IMR-90 (cell line): ENCODE data around the gene NOD2. TPM values are rescaled to one million over a fixed set of nuclear protein-coding genes. Genes with fewer than 3 reads are reported as not detected.

Experiments used
- ATAC-seq: fragments of 200-7000 bp; cut with Tn5 transposase; 2 replicates; pipeline ENCODE4 v1.9.1; 2020; ENCODE audit warnings: low read depth, mild to moderate bottlenecking, moderate library complexity
- BruUV-seq: library from RNA; stranded (reverse); fragments of 400-500 nt; replicated peaks from 2 replicates; lab custom pipeline; 2021; lab: Mats Ljungman, UMichigan
- CTCF ChIA-PET: fragments of 300-600 bp; formaldehyde crosslinking; extraction: SDS; loops from one replicate; lab custom pipeline; 2021; ENCODE audit warnings: antibody characterized with exemption; lab: Yijun Ruan, JAX
- POLR2A ChIA-PET: fragments of 300-600 bp; sonication (Branson Sonifier 250); formaldehyde crosslinking; loops from one replicate; lab custom pipeline; 2022; ENCODE audit warnings: antibody characterized with exemption; ENCODE audit not compliant: unreplicated experiment; lab: Charles Lee
- DNase-seq: peaks from one replicate; pipeline ENCODE4 v3.0.0; 2013
- H2AFZ ChIP-seq: replicated peaks from 2 replicates; pipeline ENCODE3; 2013; ENCODE audit warnings: low read length, mild to moderate bottlenecking; ENCODE audit not compliant: poor library complexity
- H2AK5ac ChIP-seq: 2 replicates; pipeline ENCODE4 v1.6.1; 2013; ENCODE audit warnings: low read depth, low read length, inconsistent platforms
- H2AK9ac ChIP-seq: replicated peaks from 2 replicates; pipeline ENCODE3; 2013; ENCODE audit warnings: mild to moderate bottlenecking, low read depth, low read length, moderate library complexity; ENCODE audit not compliant: poor library complexity
- H2BK120ac ChIP-seq: 2 replicates; pipeline ENCODE4 v1.6.1; 2013; ENCODE audit warnings: low read depth, low read length, inconsistent platforms
- H2BK15ac ChIP-seq: 3 replicates; pipeline ENCODE4 v1.6.1; 2013; ENCODE audit warnings: low read depth, low read length, inconsistent platforms
- H2BK20ac ChIP-seq: 2 replicates; pipeline ENCODE4 v1.6.1; 2013; ENCODE audit warnings: low read depth, mild to moderate bottlenecking, inconsistent platforms, low read length, moderate library complexity
- H2BK5ac ChIP-seq: 2 replicates; pipeline ENCODE4 v1.6.1; 2013; ENCODE audit warnings: mild to moderate bottlenecking, low read depth, low read length, inconsistent platforms; ENCODE audit not compliant: poor library complexity, severe bottlenecking
- H3K14ac ChIP-seq: replicated peaks from 2 replicates; pipeline ENCODE4 v1.6.1; 2013; ENCODE audit warnings: low read depth, low read length, inconsistent platforms
- H3K18ac ChIP-seq: 2 replicates; pipeline ENCODE4 v1.6.1; 2013; ENCODE audit warnings: low read depth, low read length, control low read depth
- H3K23ac ChIP-seq: 2 replicates; pipeline ENCODE4 v1.6.1; 2013; ENCODE audit warnings: low read depth, low read length, inconsistent platforms
- H3K27ac ChIP-seq: 2 replicates; pipeline ENCODE4 v1.5.1; 2013; ENCODE audit warnings: mild to moderate bottlenecking, control low read depth, low read length; ENCODE audit not compliant: insufficient read depth
- H3K27me3 ChIP-seq: 2 replicates; pipeline ENCODE4 v1.6.1; 2013; ENCODE audit warnings: low read length; ENCODE audit not compliant: control insufficient read depth, insufficient read depth
- H3K36me3 ChIP-seq: 2 replicates; pipeline ENCODE4 v1.6.1; 2013; ENCODE audit warnings: low read length, mixed read lengths; ENCODE audit not compliant: control insufficient read depth, insufficient read depth
- H3K4ac ChIP-seq: 2 replicates; pipeline ENCODE4 v1.6.1; 2013; ENCODE audit warnings: low read depth, low read length, inconsistent platforms
- H3K4me1 ChIP-seq: 2 replicates; pipeline ENCODE4 v1.6.1; 2013; ENCODE audit warnings: low read length, mixed read lengths; ENCODE audit not compliant: control insufficient read depth, insufficient read depth
- H3K4me2 ChIP-seq: 2 replicates; pipeline ENCODE4 v1.6.1; 2013; ENCODE audit warnings: low read depth, mild to moderate bottlenecking, control low read depth, low read length, moderate library complexity
- H3K4me3 ChIP-seq: 2 replicates; pipeline ENCODE4 v1.5.1; 2013; ENCODE audit warnings: low read depth, mild to moderate bottlenecking, control low read depth, low read length, moderate library complexity; ENCODE audit not compliant: insufficient read depth
- H3K56ac ChIP-seq: 2 replicates; pipeline ENCODE4 v1.6.1; 2013; ENCODE audit warnings: low read length, inconsistent platforms; ENCODE audit not compliant: insufficient read depth; ENCODE audit errors: extremely low read depth
- H3K79me1 ChIP-seq, 2 experiments: 2 replicates each; pipeline ENCODE4 v1.6.1; 2013; ENCODE audit warnings: low read length in 2 of 2, inconsistent platforms in 1 of 2, low read depth in 1 of 2
- H3K9ac ChIP-seq: 2 replicates; pipeline ENCODE4 v1.6.1; 2013; ENCODE audit warnings: low read depth, low read length, control low read depth
- H3K9me1 ChIP-seq: 2 replicates; pipeline ENCODE4 v1.6.1; 2013; ENCODE audit warnings: low read length, inconsistent platforms; ENCODE audit not compliant: insufficient read depth
- H3K9me3 ChIP-seq: 2 replicates; pipeline ENCODE4 v1.6.1; 2013; ENCODE audit warnings: low read length; ENCODE audit not compliant: control insufficient read depth, insufficient read depth
- H4K20me1 ChIP-seq: 2 replicates; pipeline ENCODE4 v1.6.1; 2013; ENCODE audit warnings: low read length, inconsistent platforms; ENCODE audit not compliant: insufficient read depth
- H4K5ac ChIP-seq: 2 replicates; pipeline ENCODE4 v1.6.1; 2013; ENCODE audit warnings: mild to moderate bottlenecking, low read depth, low read length, control low read depth
- H4K8ac ChIP-seq, 2 experiments: 2 replicates each; pipeline ENCODE4 v1.6.1; 2013; ENCODE audit warnings: low read depth in 2 of 2, low read length in 2 of 2, control low read depth in 1 of 2, inconsistent platforms in 1 of 2
- H4K91ac ChIP-seq: 2 replicates; pipeline ENCODE4 v1.6.1; 2013; ENCODE audit warnings: low read depth, low read length, inconsistent platforms; ENCODE audit not compliant: insufficient read depth
- BHLHE40 ChIP-seq: fragments of 150-350 bp; IDR thresholded peaks from 2 replicates; pipeline ENCODE4 v1.6.1; 2016; ENCODE audit warnings: mild to moderate bottlenecking, low read depth, low read length
- CEBPB ChIP-seq: IDR thresholded peaks from 2 replicates; pipeline ENCODE4 v1.6.1; 2012; ENCODE audit warnings: low read depth, low read length, improper control_type of control experiment
- CHD1 ChIP-seq: IDR thresholded peaks from 2 replicates; pipeline ENCODE4 v1.6.1; 2012; ENCODE audit warnings: low read depth, low read length, improper control_type of control experiment
- CTCF ChIP-seq: conservative IDR thresholded peaks from 2 replicates; pipeline ENCODE4 v1.5.1; 2012; ENCODE audit warnings: mild to moderate bottlenecking, low read depth, low read length, improper control_type of control experiment
- FOS ChIP-seq: fragments of 150-350 bp; IDR thresholded peaks from 2 replicates; pipeline ENCODE4 v1.6.1; 2016; ENCODE audit warnings: low read depth, low read length
- MAFK ChIP-seq: IDR thresholded peaks from 2 replicates; pipeline ENCODE4 v1.6.1; 2012; ENCODE audit warnings: low read depth, low read length, improper control_type of control experiment
- MAZ ChIP-seq: IDR thresholded peaks from 2 replicates; pipeline ENCODE4 v1.6.1; 2012; ENCODE audit warnings: low read depth, mild to moderate bottlenecking, low read length, improper control_type of control experiment, moderate library complexity, borderline replicate concordance
- MXI1 ChIP-seq: IDR thresholded peaks from 2 replicates; pipeline ENCODE4 v1.6.1; 2012; ENCODE audit warnings: low read depth, mild to moderate bottlenecking, low read length, moderate library complexity, borderline replicate concordance
- NFE2L2 ChIP-seq: fragments of 150-350 bp; IDR thresholded peaks from 2 replicates; pipeline ENCODE4 v1.6.1; 2016; ENCODE audit warnings: low read depth, mild to moderate bottlenecking, low read length
- POLR2A ChIP-seq: IDR thresholded peaks from 2 replicates; pipeline ENCODE4 v1.6.1; 2012; ENCODE audit warnings: mild to moderate bottlenecking, low read depth, low read length
- RAD21 ChIP-seq: IDR thresholded peaks from 2 replicates; pipeline ENCODE4 v1.6.1; 2012; ENCODE audit warnings: low read length, improper control_type of control experiment
- RCOR1 ChIP-seq: IDR thresholded peaks from 2 replicates; pipeline ENCODE4 v1.6.1; 2012; ENCODE audit warnings: mild to moderate bottlenecking, low read length, improper control_type of control experiment; ENCODE audit not compliant: insufficient replicate concordance
- RFX5 ChIP-seq: IDR thresholded peaks from 2 replicates; pipeline ENCODE4 v1.8.0; 2012; ENCODE audit warnings: low read depth, mild to moderate bottlenecking, low read length, moderate library complexity
- SMC3 ChIP-seq: fragments of 150-350 bp; IDR thresholded peaks from 2 replicates; pipeline ENCODE4 v1.6.1; 2016; ENCODE audit warnings: low read depth, mild to moderate bottlenecking, antibody characterized with exemption, low read length, moderate library complexity
- WGBS, 2 experiments: methylation state at CpG; one replicate each; pipeline versions ENCODE4 v1.1.5 to v1.1.7; 2013; ENCODE audit warnings: missing lambda C conversion rate in 2 of 2; ENCODE audit not compliant: insufficient read length in 1 of 2; ENCODE audit errors: extremely low coverage in 2 of 2; 5-methylcytosine and 5-hydroxymethylcytosine counted together
- dilution Hi-C: fragments of 300-500 bp; cut with HindIII; formaldehyde crosslinking; loops from one replicate; pipeline ENCODE4 v1.14.3; 2018; ENCODE audit warnings: low sequenced_read_pairs; ENCODE audit not compliant: unreplicated experiment
- in situ Hi-C: fragments of 300-500 bp; cut with MboI; formaldehyde crosslinking; loops from 3 replicates; pipeline ENCODE4 v1.14.3; 2019; ENCODE audit warnings: low sequenced_read_pairs, inconsistent platforms, mixed read lengths
- intact Hi-C: fragments of 100-400 bp; cut with micrococcal nuclease; formaldehyde crosslinking; loops from 2 replicates; pipeline ENCODE4 v1.10.0; 2022
- polyA plus RNA-seq, 3 experiments: library from polyadenylated mRNA; depleted of rRNA; stranded (reverse); fragments of >200 nt; gene quantifications; 2 replicates each; pipeline ENCODE4 v1.2.3, GENCODE V29; 2012; ENCODE audit warnings: low replicate concordance in 1 of 3
- total RNA-seq: library from RNA; depleted of rRNA; stranded (reverse); fragments of >200 nt; gene quantifications from 2 replicates; pipeline ENCODE4 v1.2.3, GENCODE V29; 2012
- TF ChIP-seq, protein P1 (sequence below): fragments of 150-350 bp; IDR thresholded peaks from 2 replicates; pipeline ENCODE4 v1.6.1; 2016; ENCODE audit warnings: low read depth, mild to moderate bottlenecking, low read length, moderate library complexity, borderline replicate concordance
- TF ChIP-seq, protein P2 (sequence below): fragments of 150-350 bp; IDR thresholded peaks from 2 replicates; pipeline ENCODE4 v1.6.1; 2017; ENCODE audit warnings: mild to moderate bottlenecking, antibody characterized with exemption, low read length, low read depth

Gene NOD2
- total and polyA plus RNA-seq, 2 of the 4 experiments (the other 2 are of a cell fraction), result not detected

- CTCF ChIA-PET, result interaction anchor here (1.5 kb wide), 1 partner anchor 30 kb away, joined by 4 read pairs; no protein-coding TSS in a partner anchor
- peaks cover 7% of the 10 kb centered on the region for H3K9me1 ChIP-seq
Observed at GRCh38 chr16:50776037-50776436, 82.6 kb downstream of the NOD2 start.

More at GRCh38 chr16:50776037-50776436, 82.6 kb downstream of the NOD2 start:
- Histone ChIP-seq H2AFZ (no peak overlapping the region), H3K79me1 (peaks cover 2 to 4% of the 10 kb centered on the region in 2 experiments; a peak in 2 of 4 replicates), H3K4me2 (no peak overlapping the region), H3K9me3 (no peaks in the 10 kb centered on the region), H3K4me1 (no peaks in the 10 kb centered on the region), H2BK120ac (no peak overlapping the region), H4K20me1 (no peaks in the 10 kb centered on the region), H3K23ac (no peak overlapping the region), H3K9ac (no peak overlapping the region), H3K27me3 (no peaks in the 10 kb centered on the region), H3K27ac (no peak overlapping the region), H2AK5ac (no peak overlapping the region), H2BK5ac (no peak overlapping the region), H4K5ac (no peak overlapping the region), H2BK15ac (no peak overlapping the region), H3K18ac (no peak overlapping the region), H2BK20ac (no peak overlapping the region), H3K14ac (no peak overlapping the region), H4K91ac (no peak overlapping the region), H4K8ac (no peak overlapping the region), H3K4me3 (no peak overlapping the region), H3K36me3 (peaks cover 8% of the 10 kb centered on the region), H3K56ac (no peak overlapping the region), H2AK9ac (no peak overlapping the region), H3K4ac (no peak overlapping the region)
- DNase-seq, result no peak
- BruUV-seq, result no TSS peak
- no peak for ATAC-seq
- WGBS, 2 experiments, result no CpG with 5 or more reads among the region's 1 CpG
- TF ChIP-seq RAD21 (no peak), POLR2A (no peak), CHD1 (no peak), MXI1 (no peak), FOS (no peak), SMC3 (no peak), BHLHE40 (no peak), NFE2L2 (no peak), RCOR1 (no peak), CTCF (no peak), RFX5 (no peak), MAZ (no peak), CEBPB (no peak), MAFK (no peak)
- TF ChIP-seq, protein P1, sequence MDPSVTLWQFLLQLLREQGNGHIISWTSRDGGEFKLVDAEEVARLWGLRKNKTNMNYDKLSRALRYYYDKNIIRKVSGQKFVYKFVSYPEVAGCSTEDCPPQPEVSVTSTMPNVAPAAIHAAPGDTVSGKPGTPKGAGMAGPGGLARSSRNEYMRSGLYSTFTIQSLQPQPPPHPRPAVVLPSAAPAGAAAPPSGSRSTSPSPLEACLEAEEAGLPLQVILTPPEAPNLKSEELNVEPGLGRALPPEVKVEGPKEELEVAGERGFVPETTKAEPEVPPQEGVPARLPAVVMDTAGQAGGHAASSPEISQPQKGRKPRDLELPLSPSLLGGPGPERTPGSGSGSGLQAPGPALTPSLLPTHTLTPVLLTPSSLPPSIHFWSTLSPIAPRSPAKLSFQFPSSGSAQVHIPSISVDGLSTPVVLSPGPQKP, result no peak
- TF ChIP-seq, protein P2, sequence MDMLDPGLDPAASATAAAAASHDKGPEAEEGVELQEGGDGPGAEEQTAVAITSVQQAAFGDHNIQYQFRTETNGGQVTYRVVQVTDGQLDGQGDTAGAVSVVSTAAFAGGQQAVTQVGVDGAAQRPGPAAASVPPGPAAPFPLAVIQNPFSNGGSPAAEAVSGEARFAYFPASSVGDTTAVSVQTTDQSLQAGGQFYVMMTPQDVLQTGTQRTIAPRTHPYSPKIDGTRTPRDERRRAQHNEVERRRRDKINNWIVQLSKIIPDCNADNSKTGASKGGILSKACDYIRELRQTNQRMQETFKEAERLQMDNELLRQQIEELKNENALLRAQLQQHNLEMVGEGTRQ, result no peak
- intact Hi-C loops (no loop called here), dilution Hi-C loops (no loop called here), in situ Hi-C loops (loop anchor here (25.0 kb wide), 1 partner anchor 564 kb away; no protein-coding TSS in a partner anchor)
- POLR2A ChIA-PET, result no interaction called here
